IMR-90 (cell line): Measurements from ENCODE around the gene ATP5PD. TPM values are rescaled to one million over a fixed set of nuclear protein-coding genes. Genes with fewer than 3 reads are reported as not detected.

Source experiments
- ATAC-seq: fragments of 200-7000 bp; cut with Tn5 transposase; 2 replicates; pipeline ENCODE4 v1.9.1; 2020; ENCODE audit warnings: low read depth, mild to moderate bottlenecking, moderate library complexity
- BruUV-seq: library from RNA; stranded (reverse); fragments of 400-500 nt; replicated peaks from 2 replicates; lab custom pipeline; 2021; lab: Mats Ljungman, UMichigan
- CTCF ChIA-PET: fragments of 300-600 bp; formaldehyde crosslinking; extraction: SDS; loops from one replicate; lab custom pipeline; 2021; ENCODE audit warnings: antibody characterized with exemption; lab: Yijun Ruan, JAX
- POLR2A ChIA-PET: fragments of 300-600 bp; sonication (Branson Sonifier 250); formaldehyde crosslinking; loops from one replicate; lab custom pipeline; 2022; ENCODE audit warnings: antibody characterized with exemption; ENCODE audit not compliant: unreplicated experiment; lab: Charles Lee
- DNase-seq: peaks from one replicate; pipeline ENCODE4 v3.0.0; 2013
- H2AFZ ChIP-seq: replicated peaks from 2 replicates; pipeline ENCODE3; 2013; ENCODE audit warnings: low read length, mild to moderate bottlenecking; ENCODE audit not compliant: poor library complexity
- H2AK5ac ChIP-seq: 2 replicates; pipeline ENCODE4 v1.6.1; 2013; ENCODE audit warnings: low read depth, low read length, inconsistent platforms
- H2AK9ac ChIP-seq: replicated peaks from 2 replicates; pipeline ENCODE3; 2013; ENCODE audit warnings: mild to moderate bottlenecking, low read depth, low read length, moderate library complexity; ENCODE audit not compliant: poor library complexity
- H2BK120ac ChIP-seq: 2 replicates; pipeline ENCODE4 v1.6.1; 2013; ENCODE audit warnings: low read depth, low read length, inconsistent platforms
- H2BK15ac ChIP-seq: 3 replicates; pipeline ENCODE4 v1.6.1; 2013; ENCODE audit warnings: low read depth, low read length, inconsistent platforms
- H2BK20ac ChIP-seq: 2 replicates; pipeline ENCODE4 v1.6.1; 2013; ENCODE audit warnings: low read depth, mild to moderate bottlenecking, inconsistent platforms, low read length, moderate library complexity
- H2BK5ac ChIP-seq: 2 replicates; pipeline ENCODE4 v1.6.1; 2013; ENCODE audit warnings: mild to moderate bottlenecking, low read depth, low read length, inconsistent platforms; ENCODE audit not compliant: poor library complexity, severe bottlenecking
- H3K14ac ChIP-seq: replicated peaks from 2 replicates; pipeline ENCODE4 v1.6.1; 2013; ENCODE audit warnings: low read depth, low read length, inconsistent platforms
- H3K18ac ChIP-seq: 2 replicates; pipeline ENCODE4 v1.6.1; 2013; ENCODE audit warnings: low read depth, low read length, control low read depth
- H3K23ac ChIP-seq: 2 replicates; pipeline ENCODE4 v1.6.1; 2013; ENCODE audit warnings: low read depth, low read length, inconsistent platforms
- H3K27ac ChIP-seq: 2 replicates; pipeline ENCODE4 v1.5.1; 2013; ENCODE audit warnings: mild to moderate bottlenecking, control low read depth, low read length; ENCODE audit not compliant: insufficient read depth
- H3K27me3 ChIP-seq: 2 replicates; pipeline ENCODE4 v1.6.1; 2013; ENCODE audit warnings: low read length; ENCODE audit not compliant: control insufficient read depth, insufficient read depth
- H3K36me3 ChIP-seq: 2 replicates; pipeline ENCODE4 v1.6.1; 2013; ENCODE audit warnings: low read length, mixed read lengths; ENCODE audit not compliant: control insufficient read depth, insufficient read depth
- H3K4ac ChIP-seq: 2 replicates; pipeline ENCODE4 v1.6.1; 2013; ENCODE audit warnings: low read depth, low read length, inconsistent platforms
- H3K4me1 ChIP-seq: 2 replicates; pipeline ENCODE4 v1.6.1; 2013; ENCODE audit warnings: low read length, mixed read lengths; ENCODE audit not compliant: control insufficient read depth, insufficient read depth
- H3K4me2 ChIP-seq: 2 replicates; pipeline ENCODE4 v1.6.1; 2013; ENCODE audit warnings: low read depth, mild to moderate bottlenecking, control low read depth, low read length, moderate library complexity
- H3K4me3 ChIP-seq: 2 replicates; pipeline ENCODE4 v1.5.1; 2013; ENCODE audit warnings: low read depth, mild to moderate bottlenecking, control low read depth, low read length, moderate library complexity; ENCODE audit not compliant: insufficient read depth
- H3K56ac ChIP-seq: 2 replicates; pipeline ENCODE4 v1.6.1; 2013; ENCODE audit warnings: low read length, inconsistent platforms; ENCODE audit not compliant: insufficient read depth; ENCODE audit errors: extremely low read depth
- H3K79me1 ChIP-seq, 2 experiments: 2 replicates each; pipeline ENCODE4 v1.6.1; 2013; ENCODE audit warnings: low read length in 2 of 2, inconsistent platforms in 1 of 2, low read depth in 1 of 2
- H3K9ac ChIP-seq: 2 replicates; pipeline ENCODE4 v1.6.1; 2013; ENCODE audit warnings: low read depth, low read length, control low read depth
- H3K9me1 ChIP-seq: 2 replicates; pipeline ENCODE4 v1.6.1; 2013; ENCODE audit warnings: low read length, inconsistent platforms; ENCODE audit not compliant: insufficient read depth
- H3K9me3 ChIP-seq: 2 replicates; pipeline ENCODE4 v1.6.1; 2013; ENCODE audit warnings: low read length; ENCODE audit not compliant: control insufficient read depth, insufficient read depth
- H4K20me1 ChIP-seq: 2 replicates; pipeline ENCODE4 v1.6.1; 2013; ENCODE audit warnings: low read length, inconsistent platforms; ENCODE audit not compliant: insufficient read depth
- H4K5ac ChIP-seq: 2 replicates; pipeline ENCODE4 v1.6.1; 2013; ENCODE audit warnings: mild to moderate bottlenecking, low read depth, low read length, control low read depth
- H4K8ac ChIP-seq, 2 experiments: 2 replicates each; pipeline ENCODE4 v1.6.1; 2013; ENCODE audit warnings: low read depth in 2 of 2, low read length in 2 of 2, control low read depth in 1 of 2, inconsistent platforms in 1 of 2
- H4K91ac ChIP-seq: 2 replicates; pipeline ENCODE4 v1.6.1; 2013; ENCODE audit warnings: low read depth, low read length, inconsistent platforms; ENCODE audit not compliant: insufficient read depth
- BHLHE40 ChIP-seq: fragments of 150-350 bp; IDR thresholded peaks from 2 replicates; pipeline ENCODE4 v1.6.1; 2016; ENCODE audit warnings: mild to moderate bottlenecking, low read depth, low read length
- CEBPB ChIP-seq: IDR thresholded peaks from 2 replicates; pipeline ENCODE4 v1.6.1; 2012; ENCODE audit warnings: low read depth, low read length, improper control_type of control experiment
- CHD1 ChIP-seq: IDR thresholded peaks from 2 replicates; pipeline ENCODE4 v1.6.1; 2012; ENCODE audit warnings: low read depth, low read length, improper control_type of control experiment
- FOS ChIP-seq: fragments of 150-350 bp; IDR thresholded peaks from 2 replicates; pipeline ENCODE4 v1.6.1; 2016; ENCODE audit warnings: low read depth, low read length
- MAFK ChIP-seq: IDR thresholded peaks from 2 replicates; pipeline ENCODE4 v1.6.1; 2012; ENCODE audit warnings: low read depth, low read length, improper control_type of control experiment
- MAZ ChIP-seq: IDR thresholded peaks from 2 replicates; pipeline ENCODE4 v1.6.1; 2012; ENCODE audit warnings: low read depth, mild to moderate bottlenecking, low read length, improper control_type of control experiment, moderate library complexity, borderline replicate concordance
- NFE2L2 ChIP-seq: fragments of 150-350 bp; IDR thresholded peaks from 2 replicates; pipeline ENCODE4 v1.6.1; 2016; ENCODE audit warnings: low read depth, mild to moderate bottlenecking, low read length
- POLR2A ChIP-seq: IDR thresholded peaks from 2 replicates; pipeline ENCODE4 v1.6.1; 2012; ENCODE audit warnings: mild to moderate bottlenecking, low read depth, low read length
- RAD21 ChIP-seq: IDR thresholded peaks from 2 replicates; pipeline ENCODE4 v1.6.1; 2012; ENCODE audit warnings: low read length, improper control_type of control experiment
- RCOR1 ChIP-seq: IDR thresholded peaks from 2 replicates; pipeline ENCODE4 v1.6.1; 2012; ENCODE audit warnings: mild to moderate bottlenecking, low read length, improper control_type of control experiment; ENCODE audit not compliant: insufficient replicate concordance
- RFX5 ChIP-seq: IDR thresholded peaks from 2 replicates; pipeline ENCODE4 v1.8.0; 2012; ENCODE audit warnings: low read depth, mild to moderate bottlenecking, low read length, moderate library complexity
- SMC3 ChIP-seq: fragments of 150-350 bp; IDR thresholded peaks from 2 replicates; pipeline ENCODE4 v1.6.1; 2016; ENCODE audit warnings: low read depth, mild to moderate bottlenecking, antibody characterized with exemption, low read length, moderate library complexity
- WGBS, 2 experiments: methylation state at CpG; one replicate each; pipeline versions ENCODE4 v1.1.5 to v1.1.7; 2013; ENCODE audit warnings: missing lambda C conversion rate in 2 of 2; ENCODE audit not compliant: insufficient read length in 1 of 2; ENCODE audit errors: extremely low coverage in 2 of 2; 5-methylcytosine and 5-hydroxymethylcytosine counted together
- dilution Hi-C: fragments of 300-500 bp; cut with HindIII; formaldehyde crosslinking; loops from one replicate; pipeline ENCODE4 v1.14.3; 2018; ENCODE audit warnings: low sequenced_read_pairs; ENCODE audit not compliant: unreplicated experiment
- in situ Hi-C: fragments of 300-500 bp; cut with MboI; formaldehyde crosslinking; loops from 3 replicates; pipeline ENCODE4 v1.14.3; 2019; ENCODE audit warnings: low sequenced_read_pairs, inconsistent platforms, mixed read lengths
- intact Hi-C: fragments of 100-400 bp; cut with micrococcal nuclease; formaldehyde crosslinking; loops from 2 replicates; pipeline ENCODE4 v1.10.0; 2022
- polyA plus RNA-seq, 3 experiments: library from polyadenylated mRNA; depleted of rRNA; stranded (reverse); fragments of >200 nt; gene quantifications; 2 replicates each; pipeline ENCODE4 v1.2.3, GENCODE V29; 2012; ENCODE audit warnings: low replicate concordance in 1 of 3
- total RNA-seq: library from RNA; depleted of rRNA; stranded (reverse); fragments of >200 nt; gene quantifications from 2 replicates; pipeline ENCODE4 v1.2.3, GENCODE V29; 2012
- TF ChIP-seq, protein P1 (sequence below): fragments of 150-350 bp; IDR thresholded peaks from 2 replicates; pipeline ENCODE4 v1.6.1; 2017; ENCODE audit warnings: mild to moderate bottlenecking, antibody characterized with exemption, low read length, low read depth
- TF ChIP-seq, protein P2 (sequence below): conservative IDR thresholded peaks from 2 replicates; pipeline ENCODE4 v1.5.1; 2012; ENCODE audit warnings: mild to moderate bottlenecking, low read depth, low read length, improper control_type of control experiment
- TF ChIP-seq, protein P3 (sequence below): fragments of 150-350 bp; IDR thresholded peaks from 2 replicates; pipeline ENCODE4 v1.6.1; 2016; ENCODE audit warnings: low read depth, mild to moderate bottlenecking, low read length, moderate library complexity, borderline replicate concordance

The ATP5PD gene
- total and polyA plus RNA-seq, 2 of the 4 experiments (the other 2 are of a cell fraction): 373 to 425 TPM

DNA sequence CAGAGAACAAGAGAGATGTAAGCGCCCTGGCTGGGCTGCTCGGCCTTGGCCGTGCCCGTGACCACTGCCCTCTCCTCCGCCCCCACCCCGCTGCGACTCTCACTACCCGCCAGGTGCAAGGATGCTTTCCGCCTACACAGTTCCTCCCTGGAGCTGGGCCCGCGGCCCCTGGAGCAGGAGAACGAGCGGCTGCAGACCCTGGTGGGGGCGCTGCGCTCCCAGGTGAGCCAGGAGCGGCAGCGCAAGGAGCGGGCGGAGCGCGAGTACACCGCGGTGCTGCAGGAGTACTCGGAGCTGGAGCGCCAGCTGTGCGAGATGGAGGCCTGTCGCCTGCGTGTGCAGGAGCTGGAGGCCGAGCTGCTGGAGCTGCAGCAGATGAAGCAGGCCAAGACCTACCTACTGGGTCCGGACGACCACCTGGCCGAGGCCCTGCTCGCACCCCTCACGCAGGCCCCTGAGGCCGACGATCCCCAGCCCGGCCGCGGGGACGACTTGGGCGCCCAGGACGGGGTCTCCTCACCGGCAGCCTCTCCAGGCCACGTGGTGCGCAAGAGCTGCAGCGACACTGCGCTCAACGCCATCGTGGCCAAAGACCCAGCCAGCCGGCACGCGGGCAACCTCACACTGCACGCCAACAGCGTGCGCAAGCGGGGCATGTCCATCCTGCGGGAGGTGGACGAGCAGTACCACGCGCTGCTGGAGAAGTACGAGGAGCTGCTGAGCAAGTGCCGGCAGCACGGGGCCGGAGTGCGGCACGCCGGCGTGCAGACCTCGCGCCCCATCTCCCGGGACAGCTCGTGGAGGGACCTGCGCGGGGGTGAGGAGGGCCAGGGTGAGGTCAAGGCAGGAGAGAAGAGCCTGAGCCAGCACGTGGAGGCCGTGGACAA lies 43.5 kb downstream of the ATP5PD start:
- H3K27me3 ChIP-seq: no peaks in the 10 kb centered on the region
- no peaks in the 10 kb centered on the region for H3K9me3 ChIP-seq
- H3K9me1 ChIP-seq: no peaks in the 10 kb centered on the region
- no peak overlapping the region for H2BK15ac ChIP-seq
- H3K56ac ChIP-seq: no peak overlapping the region
- no TSS peak for BruUV-seq
- no peak overlapping the region for H3K23ac ChIP-seq
- DNase-seq (no peak), ATAC-seq (no peak)
- no peak overlapping the region for H3K4me3 ChIP-seq
- H3K79me1 ChIP-seq: peaks cover 6 to 14% of the 10 kb centered on the region in 2 experiments; a peak in 3 of 4 replicates
- H3K27ac ChIP-seq: no peak overlapping the region
- H3K9ac ChIP-seq: no peak overlapping the region
- H4K8ac ChIP-seq: no peak overlapping the region
- no peak overlapping the region for H2AFZ ChIP-seq
- intact Hi-C loops (no loop called here), in situ Hi-C loops (no loop called here), dilution Hi-C loops (no loop called here)
- no peak overlapping the region for H2BK120ac ChIP-seq
- H4K91ac ChIP-seq: no peak overlapping the region
- no peak overlapping the region for H3K14ac ChIP-seq
- H3K4me2 ChIP-seq: no peak overlapping the region
- H4K20me1 ChIP-seq: peaks cover 6% of the 10 kb centered on the region; the same call in 1 of the 2 replicates
- 88% methylated on average over 52 of the region's 76 CpGs; no CpG with 5 or more reads in 1 of the 2 experiments for WGBS, 2 experiments
- no peak overlapping the region for H3K4ac ChIP-seq
- ChIA-PET POLR2A (no interaction called here), CTCF (no interaction called here)
- H3K4me1 ChIP-seq: no peaks in the 10 kb centered on the region
- H4K5ac ChIP-seq: no peak overlapping the region
- H3K36me3 ChIP-seq: peaks cover 42% of the 10 kb centered on the region
- no peak overlapping the region for H3K18ac ChIP-seq
- H2AK9ac ChIP-seq: no peak overlapping the region
- H2BK5ac ChIP-seq: no peak overlapping the region
- no peak overlapping the region for H2BK20ac ChIP-seq
- H2AK5ac ChIP-seq: no peak overlapping the region
- no peak for TF ChIP-seq RCOR1
- TF ChIP-seq, protein P1, sequence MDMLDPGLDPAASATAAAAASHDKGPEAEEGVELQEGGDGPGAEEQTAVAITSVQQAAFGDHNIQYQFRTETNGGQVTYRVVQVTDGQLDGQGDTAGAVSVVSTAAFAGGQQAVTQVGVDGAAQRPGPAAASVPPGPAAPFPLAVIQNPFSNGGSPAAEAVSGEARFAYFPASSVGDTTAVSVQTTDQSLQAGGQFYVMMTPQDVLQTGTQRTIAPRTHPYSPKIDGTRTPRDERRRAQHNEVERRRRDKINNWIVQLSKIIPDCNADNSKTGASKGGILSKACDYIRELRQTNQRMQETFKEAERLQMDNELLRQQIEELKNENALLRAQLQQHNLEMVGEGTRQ: no peak
- TF ChIP-seq BHLHE40: no peak
- no peak for TF ChIP-seq POLR2A
- TF ChIP-seq NFE2L2: no peak
- TF ChIP-seq, protein P2, sequence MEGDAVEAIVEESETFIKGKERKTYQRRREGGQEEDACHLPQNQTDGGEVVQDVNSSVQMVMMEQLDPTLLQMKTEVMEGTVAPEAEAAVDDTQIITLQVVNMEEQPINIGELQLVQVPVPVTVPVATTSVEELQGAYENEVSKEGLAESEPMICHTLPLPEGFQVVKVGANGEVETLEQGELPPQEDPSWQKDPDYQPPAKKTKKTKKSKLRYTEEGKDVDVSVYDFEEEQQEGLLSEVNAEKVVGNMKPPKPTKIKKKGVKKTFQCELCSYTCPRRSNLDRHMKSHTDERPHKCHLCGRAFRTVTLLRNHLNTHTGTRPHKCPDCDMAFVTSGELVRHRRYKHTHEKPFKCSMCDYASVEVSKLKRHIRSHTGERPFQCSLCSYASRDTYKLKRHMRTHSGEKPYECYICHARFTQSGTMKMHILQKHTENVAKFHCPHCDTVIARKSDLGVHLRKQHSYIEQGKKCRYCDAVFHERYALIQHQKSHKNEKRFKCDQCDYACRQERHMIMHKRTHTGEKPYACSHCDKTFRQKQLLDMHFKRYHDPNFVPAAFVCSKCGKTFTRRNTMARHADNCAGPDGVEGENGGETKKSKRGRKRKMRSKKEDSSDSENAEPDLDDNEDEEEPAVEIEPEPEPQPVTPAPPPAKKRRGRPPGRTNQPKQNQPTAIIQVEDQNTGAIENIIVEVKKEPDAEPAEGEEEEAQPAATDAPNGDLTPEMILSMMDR: no peak
- no peak for TF ChIP-seq MAFK
- no peak for TF ChIP-seq RAD21
- TF ChIP-seq CHD1: no peak
- no peak for TF ChIP-seq CEBPB
- no peak for TF ChIP-seq FOS
- no peak for TF ChIP-seq MAZ
- TF ChIP-seq RFX5: no peak
- no peak for TF ChIP-seq SMC3
- TF ChIP-seq, protein P3, sequence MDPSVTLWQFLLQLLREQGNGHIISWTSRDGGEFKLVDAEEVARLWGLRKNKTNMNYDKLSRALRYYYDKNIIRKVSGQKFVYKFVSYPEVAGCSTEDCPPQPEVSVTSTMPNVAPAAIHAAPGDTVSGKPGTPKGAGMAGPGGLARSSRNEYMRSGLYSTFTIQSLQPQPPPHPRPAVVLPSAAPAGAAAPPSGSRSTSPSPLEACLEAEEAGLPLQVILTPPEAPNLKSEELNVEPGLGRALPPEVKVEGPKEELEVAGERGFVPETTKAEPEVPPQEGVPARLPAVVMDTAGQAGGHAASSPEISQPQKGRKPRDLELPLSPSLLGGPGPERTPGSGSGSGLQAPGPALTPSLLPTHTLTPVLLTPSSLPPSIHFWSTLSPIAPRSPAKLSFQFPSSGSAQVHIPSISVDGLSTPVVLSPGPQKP: no peak
